Left hindlimb (tissue), 1 donor: Measurements from ENCODE around the gene PLCB4.

Source experiments
- DNase-seq: peaks from one replicate; pipeline ENCODE4 v3.0.0-alpha.2; 2018

The PLCB4 gene

GRCh38 chr20:9334866-9335265 is 266.0 kb downstream of the PLCB4 start:
- no peak for DNase-seq

GRCh38 chr20:9338101-9338500 is 269.2 kb downstream of the PLCB4 start:
- DNase-seq = no peak

DNA sequence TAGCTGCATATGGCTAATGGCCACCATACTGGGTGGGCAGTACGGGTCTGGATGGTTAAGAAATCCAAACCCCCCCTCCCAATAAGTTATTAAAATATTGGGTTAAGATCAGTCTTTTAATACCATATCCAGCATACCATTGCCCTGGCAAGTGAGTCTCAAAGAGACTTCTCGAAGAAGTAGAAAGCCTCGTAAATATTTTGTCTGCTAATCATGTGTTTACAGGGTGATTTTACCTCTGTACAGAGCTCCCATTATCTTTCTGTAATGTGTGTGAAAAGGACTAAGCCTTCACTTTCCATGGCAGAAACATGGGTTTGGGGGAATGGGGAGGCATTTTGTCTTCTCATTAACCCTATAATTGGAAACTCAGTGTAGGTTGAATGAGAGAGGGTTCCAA is 270.8 kb downstream of the PLCB4 start:
- no peak for DNase-seq

- DNase-seq = no peak
Observed at GRCh38 chr20:9342651-9343050, 273.8 kb downstream of the PLCB4 start.

DNA sequence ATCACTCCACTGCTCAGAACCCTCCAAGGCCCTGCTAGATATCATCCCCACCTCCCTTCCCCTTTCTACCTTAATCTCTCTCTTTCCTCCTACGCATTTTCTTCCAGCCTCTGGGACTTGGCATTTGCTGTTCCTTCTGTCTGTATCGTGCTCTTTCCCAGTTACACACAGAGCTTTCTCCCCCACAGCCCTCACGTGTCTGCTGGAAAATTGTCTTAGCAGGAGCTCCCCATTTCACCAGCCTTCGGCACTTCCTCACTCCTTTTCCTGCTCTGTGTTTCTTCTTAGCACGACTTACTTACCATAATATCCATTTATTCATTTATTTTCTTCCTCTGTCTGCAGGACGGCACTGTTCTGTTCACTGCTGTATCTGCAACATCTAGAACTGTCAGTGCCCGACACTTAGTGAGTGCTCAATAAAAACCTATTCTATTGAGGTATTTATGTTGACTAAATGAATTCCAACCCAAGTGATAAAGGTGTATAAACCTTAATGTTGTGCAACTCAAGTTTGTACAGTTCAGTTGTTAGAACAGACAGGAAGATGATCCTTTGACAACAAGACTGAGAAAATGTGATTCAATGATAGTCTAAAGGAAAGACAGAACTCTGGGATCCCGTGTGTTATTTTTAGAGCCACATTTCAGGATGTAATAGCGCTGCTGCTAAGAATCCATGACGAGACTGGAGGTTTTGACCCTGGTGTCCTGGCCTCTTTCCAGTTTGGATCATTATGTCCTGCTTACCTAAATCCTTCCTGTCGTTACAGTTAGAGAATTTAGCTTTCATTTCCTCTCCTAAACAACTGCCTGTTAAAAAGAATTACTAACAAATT is 275.4 kb downstream of the PLCB4 start:
- DNase-seq = no peak

- no peak for DNase-seq
Observed at GRCh38 chr20:9348316-9348715, 279.4 kb downstream of the PLCB4 start.

DNA sequence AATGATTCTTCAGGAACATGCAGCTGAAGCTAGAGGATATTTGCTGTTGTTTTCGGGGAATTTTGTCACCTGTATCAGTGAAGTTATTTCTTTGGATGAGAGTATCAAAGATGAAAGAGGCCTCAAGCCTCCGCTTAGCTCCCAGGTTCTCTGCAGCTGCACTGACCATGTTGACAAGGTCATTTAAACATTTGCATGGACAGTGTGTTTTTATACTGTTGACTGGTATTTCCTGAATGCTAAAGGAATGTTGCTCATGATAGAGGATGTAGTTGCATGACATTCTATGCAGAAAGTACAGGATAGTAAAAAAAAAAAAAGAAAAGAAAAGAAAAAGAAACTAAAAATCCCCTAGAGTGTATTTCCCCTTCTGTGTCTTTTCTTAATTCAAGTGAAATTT is 279.9 kb downstream of the PLCB4 start:
- DNase-seq = no peak

DNA sequence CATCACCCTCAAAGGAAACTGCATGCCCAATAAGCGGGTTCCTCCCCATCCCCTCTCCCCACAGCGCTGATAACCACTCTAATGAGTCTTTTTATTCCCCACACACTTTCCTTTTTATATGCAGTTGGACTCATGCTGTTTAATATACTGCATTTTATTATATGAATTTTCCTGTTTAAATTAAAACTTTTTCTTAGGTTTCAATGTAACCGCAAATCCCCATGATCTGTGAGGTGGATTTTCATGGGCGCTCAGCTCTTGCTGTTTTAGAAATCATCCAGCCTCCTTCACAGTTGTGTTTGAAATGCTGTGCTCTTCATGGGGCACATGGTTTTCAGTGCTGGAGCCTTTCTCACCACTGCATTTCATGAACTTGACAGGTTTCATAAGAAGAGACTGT is 280.4 kb downstream of the PLCB4 start:
- no peak for DNase-seq

DNA sequence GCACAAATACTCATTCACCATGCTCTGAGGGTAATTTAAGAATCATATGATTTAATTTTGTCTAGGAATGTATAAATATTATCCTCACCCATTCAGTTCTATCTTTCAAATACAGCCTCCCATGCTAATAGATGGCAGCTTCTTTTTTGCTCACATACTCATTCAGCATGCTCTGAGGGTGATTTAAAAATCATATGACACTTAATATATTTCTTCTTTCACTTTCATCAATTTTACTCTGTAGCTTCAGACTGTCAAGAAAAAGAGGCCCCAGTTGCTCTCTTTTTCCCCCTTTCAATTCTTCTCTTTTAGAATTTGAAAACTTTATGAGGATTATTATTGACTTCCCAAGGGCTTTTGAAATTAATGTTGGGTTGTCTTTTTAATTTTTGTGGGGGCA is 283.9 kb downstream of the PLCB4 start:
- DNase-seq = no peak

DNA sequence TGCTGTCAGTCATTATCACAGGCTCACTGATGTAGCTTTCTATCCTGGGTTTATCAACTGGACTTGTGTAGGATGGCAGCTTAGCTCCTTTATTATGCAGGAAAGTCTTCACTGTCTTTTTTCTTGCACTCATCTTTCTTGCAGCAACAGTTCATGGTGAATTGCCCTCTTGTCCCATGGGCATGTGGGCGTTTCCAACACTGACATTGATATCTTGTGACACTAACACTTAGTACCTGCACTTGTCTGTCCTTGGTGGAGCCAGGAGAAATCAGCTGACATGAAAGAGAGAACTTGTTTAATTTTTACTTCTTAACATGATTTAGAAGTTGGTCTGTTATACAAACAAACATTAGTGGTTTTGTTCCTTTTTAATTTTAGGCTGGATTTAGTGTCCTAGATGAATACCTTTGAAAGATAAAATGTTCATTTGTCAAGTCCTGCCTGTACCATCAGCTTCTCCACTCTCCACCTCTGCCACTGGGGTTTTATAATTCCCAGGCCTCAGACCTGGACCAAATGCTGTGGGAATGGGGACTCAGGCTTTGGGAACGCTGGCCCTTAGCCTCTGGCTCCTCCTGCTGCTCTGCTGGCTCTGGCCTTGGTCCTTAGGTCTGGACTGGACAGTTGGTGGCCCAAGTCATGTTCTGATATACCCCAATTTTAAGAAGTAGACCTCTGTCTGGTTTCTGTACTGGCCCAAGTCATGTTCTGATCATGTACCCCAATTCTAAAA is 284.5 kb downstream of the PLCB4 start:
- no peak for DNase-seq

- DNase-seq = no peak
Observed at GRCh38 chr20:9353916-9354276, 285.0 kb downstream of the PLCB4 start.

DNA sequence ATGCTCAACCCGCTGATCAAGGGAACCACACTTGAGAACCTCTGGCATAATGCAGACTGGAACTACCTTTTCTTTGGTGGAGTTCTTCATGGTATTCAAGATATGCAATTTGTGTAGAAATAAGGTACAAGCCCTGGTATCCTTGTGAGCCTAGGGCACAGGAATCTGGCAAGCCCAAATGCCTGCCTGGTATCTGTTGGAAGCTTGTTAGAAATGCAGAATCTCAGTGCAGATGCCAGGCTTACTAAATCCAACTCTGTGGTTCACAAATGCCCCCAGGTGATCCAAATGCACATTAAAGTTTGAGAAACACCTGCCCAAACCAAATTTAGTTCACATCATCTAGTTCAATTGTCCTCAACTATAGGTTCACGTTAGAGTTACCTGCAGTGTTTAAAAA is 285.7 kb downstream of the PLCB4 start:
- no peak for DNase-seq

DNA sequence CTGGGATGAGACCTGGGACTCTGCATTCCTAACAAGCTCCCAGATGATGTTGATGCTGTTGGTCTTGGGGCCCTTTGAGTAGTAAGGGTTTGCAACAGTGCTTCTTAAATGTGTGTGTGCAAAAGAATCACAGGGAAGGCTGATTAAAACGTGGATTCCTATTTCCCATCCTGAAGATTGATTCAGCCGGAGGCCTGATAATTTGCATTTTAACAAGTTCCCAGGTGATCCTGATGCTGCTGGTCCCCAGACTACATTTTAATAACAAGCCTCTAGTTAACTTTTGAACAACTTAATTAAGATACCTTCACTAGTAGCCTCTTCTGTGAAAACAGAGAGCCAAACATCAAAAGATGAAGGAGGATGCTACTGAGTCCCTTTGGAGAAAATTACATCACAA is 289.1 kb downstream of the PLCB4 start:
- DNase-seq = no peak

DNA sequence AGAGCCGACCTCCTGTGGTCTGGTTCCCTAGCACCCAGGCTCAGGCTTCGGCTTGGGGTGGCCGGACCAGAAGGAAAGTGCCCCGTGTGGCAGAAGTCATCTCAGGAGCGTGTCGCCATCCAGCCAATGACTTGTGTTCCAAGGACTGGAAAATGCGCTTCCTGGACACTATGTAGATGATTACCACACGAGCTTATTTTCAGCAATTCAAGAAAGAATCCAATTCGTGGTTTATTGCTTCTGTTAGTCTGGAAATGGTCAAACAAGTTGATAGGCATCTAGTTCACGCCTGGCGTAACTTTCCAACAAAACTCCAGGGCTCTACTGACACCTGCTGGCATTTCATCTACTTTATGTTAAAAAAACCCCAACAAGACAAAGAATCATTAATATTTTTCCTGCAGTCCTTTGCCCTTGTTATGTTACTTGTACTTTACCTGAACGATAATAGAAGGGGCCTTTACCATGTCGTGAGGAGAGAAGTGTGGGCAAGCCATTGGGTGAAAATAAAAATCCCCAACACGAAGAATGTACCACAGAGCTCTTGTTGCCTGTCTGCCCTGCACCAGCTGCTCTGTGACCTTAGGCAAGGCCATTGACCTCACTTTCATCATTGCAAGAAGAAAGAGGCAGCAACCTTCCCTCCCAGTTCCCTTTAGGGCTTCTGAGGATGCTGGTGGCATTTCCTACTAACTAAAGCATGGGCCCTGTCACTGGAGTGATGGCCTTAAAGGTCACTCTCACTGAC is 290.8 kb downstream of the PLCB4 start:
- peak; percentile 59 for DNase-seq

GRCh38 chr20:9360431-9360830 is 291.5 kb downstream of the PLCB4 start:
- DNase-seq = no peak

DNA sequence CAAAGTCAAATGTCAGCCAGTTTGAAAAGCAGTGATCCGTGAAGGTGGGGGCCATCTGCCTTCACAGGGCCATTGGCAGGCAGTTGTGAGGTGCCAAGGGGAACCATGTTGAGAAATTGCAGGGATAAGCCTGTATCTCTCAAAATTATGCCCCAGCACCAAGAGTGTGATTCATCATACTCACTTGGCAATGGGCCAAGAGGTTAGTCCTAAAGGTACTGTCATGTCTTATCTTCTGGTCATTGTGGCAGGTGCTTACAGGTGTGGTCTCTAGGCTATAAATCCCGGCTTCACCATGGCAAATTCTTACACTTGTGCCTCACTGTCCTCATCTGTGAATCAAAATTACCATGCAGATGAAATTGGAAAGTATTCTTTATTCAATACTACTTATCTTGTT is 294.8 kb downstream of the PLCB4 start:
- no peak for DNase-seq

GRCh38 chr20:9367328-9367727 is 298.4 kb downstream of the PLCB4 start:
- DNase-seq = no peak

DNA sequence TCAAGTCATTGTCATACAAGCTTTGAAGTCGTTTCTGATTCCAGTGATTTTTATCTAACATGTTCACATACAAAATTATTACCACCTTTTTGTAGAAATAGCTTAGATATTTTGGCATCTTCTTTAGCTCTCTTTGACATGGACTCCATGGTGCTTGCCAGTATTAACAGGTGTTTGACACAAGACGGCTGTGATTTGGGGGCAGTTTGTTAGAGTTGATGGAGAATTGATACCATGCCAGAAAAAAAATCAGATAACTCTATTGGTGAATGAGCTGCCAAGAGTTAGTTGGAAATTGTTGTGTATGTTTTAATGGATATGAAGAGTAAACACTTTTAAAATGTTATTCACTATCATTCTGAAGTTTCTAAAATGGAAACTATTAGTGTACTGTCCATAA is 298.9 kb downstream of the PLCB4 start:
- no peak for DNase-seq

DNA sequence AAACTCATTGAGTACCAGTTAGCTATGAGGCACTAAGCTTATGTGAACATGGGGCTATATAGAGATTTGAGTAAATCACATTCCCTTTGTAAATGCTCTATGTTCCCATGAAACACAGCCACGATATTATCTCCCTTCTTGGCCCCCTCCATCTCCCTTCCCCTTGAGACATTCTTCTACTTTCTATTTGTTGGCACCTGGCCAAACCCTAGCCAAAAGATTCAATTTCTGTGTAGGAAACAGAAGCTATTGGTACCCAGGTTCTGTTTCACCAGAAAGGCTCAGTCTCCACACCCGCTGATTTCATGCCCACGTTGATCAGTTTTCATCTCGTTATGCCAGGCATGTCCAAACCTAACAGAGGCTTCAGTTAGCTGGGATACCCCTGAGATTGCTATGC is 300.0 kb downstream of the PLCB4 start:
- DNase-seq = no peak

DNA sequence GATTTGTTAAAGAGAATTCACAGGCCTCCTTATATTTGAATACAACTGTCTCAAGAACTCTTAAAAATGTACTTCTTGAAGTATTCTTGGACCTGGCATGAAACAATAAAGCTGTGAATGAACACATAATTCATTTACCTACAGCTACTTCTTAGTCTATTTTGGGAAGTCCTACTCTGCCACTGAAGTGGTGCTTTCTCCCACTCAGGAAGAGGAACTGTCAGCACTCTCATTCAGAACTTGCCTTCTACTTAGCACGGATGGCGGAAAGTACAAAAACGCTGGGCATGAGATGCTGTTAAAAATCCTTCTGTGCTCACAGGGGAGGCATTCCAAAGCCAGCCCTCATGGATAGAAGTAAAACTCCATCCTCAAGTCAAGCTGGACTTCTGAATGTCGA is 300.7 kb downstream of the PLCB4 start:
- no peak for DNase-seq

DNA sequence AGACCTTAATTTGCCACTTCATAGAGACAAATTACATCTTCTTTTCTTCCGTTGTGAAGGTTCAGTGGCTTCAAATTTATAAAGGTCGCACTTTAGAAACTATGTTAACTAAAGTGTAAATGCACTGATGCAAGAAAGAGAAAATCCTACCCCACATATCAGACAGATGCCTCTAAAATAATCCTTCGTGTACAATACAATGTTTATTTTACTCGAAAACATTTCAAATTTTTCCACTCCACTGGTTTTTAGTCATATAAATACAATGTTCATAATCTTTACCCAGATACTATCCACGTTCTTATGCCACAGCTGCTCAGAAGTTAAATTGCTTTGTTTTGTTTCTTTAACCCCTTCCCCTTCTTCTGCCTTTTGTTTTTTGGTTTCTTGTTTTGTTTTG is 305.2 kb downstream of the PLCB4 start:
- DNase-seq = no peak

DNA sequence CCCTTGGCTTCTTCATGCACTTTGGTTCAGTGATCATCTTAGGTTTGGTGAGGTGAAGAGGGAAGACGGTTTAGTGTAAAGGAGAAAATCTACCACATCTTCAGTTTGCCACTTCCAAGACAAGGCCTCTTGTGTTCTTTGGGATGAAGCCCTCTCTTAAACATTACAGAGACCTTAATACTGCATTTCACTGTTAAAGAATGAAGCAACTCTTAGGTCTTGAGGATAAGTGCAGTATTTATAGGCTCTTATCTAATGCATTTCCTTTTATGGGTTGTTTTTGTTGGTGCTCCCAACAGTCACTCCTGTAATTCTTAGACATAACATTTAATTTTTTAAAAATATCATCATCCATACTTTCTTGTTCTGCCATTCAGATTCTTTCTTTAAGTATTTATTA is 305.6 kb downstream of the PLCB4 start:
- no peak for DNase-seq

DNA sequence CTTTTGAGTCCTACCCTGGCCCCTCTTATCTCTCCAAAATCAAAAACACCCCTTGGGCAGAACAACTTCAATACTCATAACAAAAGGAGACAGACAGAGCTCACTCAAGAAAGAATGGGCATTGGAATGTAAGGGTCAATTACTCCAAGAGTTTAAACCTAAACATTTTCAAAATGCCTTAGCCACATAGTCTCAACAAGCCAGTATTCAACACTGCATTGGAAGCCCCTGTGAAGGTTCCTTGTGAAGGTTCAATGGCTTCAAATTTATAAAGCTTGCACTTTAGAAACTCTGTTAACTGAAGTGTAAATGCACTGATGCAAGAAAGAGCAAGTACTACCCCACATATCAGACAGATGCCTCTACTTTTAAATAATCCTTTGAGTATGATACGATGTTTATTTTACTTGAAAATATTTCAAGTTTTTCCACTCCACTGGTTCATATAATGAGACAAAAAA is 306.4 kb downstream of the PLCB4 start:
- DNase-seq = no peak

DNA sequence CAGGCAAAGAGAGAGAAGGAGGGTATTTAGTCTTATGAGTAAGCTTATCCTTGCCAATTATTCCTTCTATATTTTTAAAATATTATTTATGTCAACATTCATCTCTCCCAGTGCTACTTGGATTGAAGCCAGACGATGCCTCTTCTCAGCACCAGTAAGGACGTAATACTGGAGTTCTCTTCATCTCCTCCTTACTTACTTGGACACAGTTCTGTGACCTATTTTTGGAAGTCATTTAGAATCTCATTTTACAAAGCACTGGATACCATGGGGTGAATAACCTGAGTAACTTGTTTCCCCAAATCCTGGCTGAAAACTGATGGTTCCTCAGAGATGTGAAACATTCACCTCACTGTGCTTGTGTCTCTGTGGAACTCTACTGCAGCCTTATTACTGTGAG is 308.1 kb downstream of the PLCB4 start:
- no peak for DNase-seq
